HEK293 (cell line): ENCODE measurements around the gene HOXD10.

ENCODE experiments used
- MZF1 ChIP-seq: fragments of 450-650 bp; formaldehyde crosslinking; IDR thresholded peaks from 2 replicates; pipeline ENCODE4 v1.5.1; 2017; ENCODE audit warnings: missing biosample characterization, missing genetic modification characterization, borderline replicate concordance
- OVOL3 ChIP-seq: fragments of 450-650 bp; formaldehyde crosslinking; IDR thresholded peaks from 2 replicates; pipeline ENCODE4 v1.5.1; 2016; ENCODE audit warnings: missing biosample characterization, missing genetic modification characterization
- SALL2 ChIP-seq: fragments of 450-650 bp; formaldehyde crosslinking; IDR thresholded peaks from 2 replicates; pipeline ENCODE4 v1.5.0; 2017; ENCODE audit warnings: missing biosample characterization, mild to moderate bottlenecking, missing genetic modification characterization, borderline replicate concordance
- SCRT1 ChIP-seq: fragments of 450-650 bp; formaldehyde crosslinking; IDR thresholded peaks from 2 replicates; pipeline ENCODE4 v1.5.1; 2016; ENCODE audit warnings: missing biosample characterization, missing genetic modification characterization, borderline replicate concordance
- SCRT2 ChIP-seq: fragments of 450-650 bp; formaldehyde crosslinking; IDR thresholded peaks from 2 replicates; pipeline ENCODE4 v1.5.1; 2016; ENCODE audit warnings: missing biosample characterization, missing genetic modification characterization
- SETDB1 ChIP-seq: IDR thresholded peaks from one replicate; pipeline ENCODE4 v1.6.1; 2017; ENCODE audit warnings: mild to moderate bottlenecking, low read length, moderate library complexity, mixed read lengths; ENCODE audit not compliant: insufficient read length
- TRIM28 ChIP-seq: IDR thresholded peaks from 2 replicates; pipeline ENCODE4 v1.6.1; 2011; ENCODE audit warnings: low read length, control low read depth, borderline replicate concordance
- ZBTB1 ChIP-seq: fragments of 450-650 bp; formaldehyde crosslinking; IDR thresholded peaks from 2 replicates; pipeline ENCODE4 v1.5.1; 2016; ENCODE audit warnings: missing biosample characterization, missing genetic modification characterization
- ZFP3 ChIP-seq: fragments of 450-650 bp; formaldehyde crosslinking; IDR thresholded peaks from 2 replicates; pipeline ENCODE4 v1.5.1; 2016; ENCODE audit warnings: low read depth, missing biosample characterization, missing genetic modification characterization
- ZFP37 ChIP-seq: fragments of 450-650 bp; formaldehyde crosslinking; IDR thresholded peaks from 2 replicates; pipeline ENCODE4 v1.5.1; 2016; ENCODE audit warnings: missing biosample characterization, missing genetic modification characterization
- ZFP69B ChIP-seq: fragments of 450-650 bp; formaldehyde crosslinking; IDR thresholded peaks from 2 replicates; pipeline ENCODE4 v1.5.1; 2016; ENCODE audit warnings: missing biosample characterization, missing genetic modification characterization
- ZNF16 ChIP-seq: fragments of 450-650 bp; formaldehyde crosslinking; IDR thresholded peaks from 2 replicates; pipeline ENCODE4 v1.5.1; 2016; ENCODE audit warnings: low read depth, missing biosample characterization, missing genetic modification characterization
- ZNF266 ChIP-seq: fragments of 450-650 bp; formaldehyde crosslinking; IDR thresholded peaks from 2 replicates; pipeline ENCODE4 v1.5.1; 2016; ENCODE audit warnings: missing biosample characterization, missing genetic modification characterization, low read depth
- ZNF274 ChIP-seq, 2 experiments: fragments of 200-500 bp in 1 of 2; fragments of 450-650 bp in 1 of 2; sonication (Bioruptor generic) in 1 of 2; formaldehyde crosslinking in 1 of 2; IDR thresholded peaks; 2 replicates each; pipeline versions ENCODE4 v1.5.1 to v1.6.1; 2014 to 2016; ENCODE audit warnings: borderline replicate concordance in 1 of 2, inconsistent platforms in 1 of 2, low read length in 1 of 2, missing biosample characterization in 1 of 2, missing genetic modification characterization in 1 of 2
- ZNF302 ChIP-seq: fragments of 450-650 bp; formaldehyde crosslinking; IDR thresholded peaks from 2 replicates; pipeline ENCODE4 v1.5.1; 2016; ENCODE audit warnings: missing biosample characterization, missing genetic modification characterization, low read depth
- ZNF37A ChIP-seq: fragments of 450-650 bp; IDR thresholded peaks from 2 replicates; pipeline ENCODE4 v1.5.1; 2018; ENCODE audit warnings: missing biosample characterization, missing genetic modification characterization
- ZNF391 ChIP-seq: fragments of 450-650 bp; formaldehyde crosslinking; IDR thresholded peaks from 2 replicates; pipeline ENCODE4 v1.5.1; 2016; ENCODE audit warnings: low read depth, missing biosample characterization, missing genetic modification characterization, borderline replicate concordance
- ZNF416 ChIP-seq: fragments of 450-650 bp; formaldehyde crosslinking; IDR thresholded peaks from 2 replicates; pipeline ENCODE4 v1.5.1; 2016; ENCODE audit warnings: missing biosample characterization, missing genetic modification characterization
- ZNF48 ChIP-seq: fragments of 450-650 bp; formaldehyde crosslinking; IDR thresholded peaks from 2 replicates; pipeline ENCODE4 v1.5.1; 2016; ENCODE audit warnings: missing biosample characterization, missing genetic modification characterization
- ZNF677 ChIP-seq: fragments of 450-650 bp; IDR thresholded peaks from 2 replicates; pipeline ENCODE4 v1.5.0; 2018; ENCODE audit warnings: missing biosample characterization, mild to moderate bottlenecking, missing genetic modification characterization, moderate library complexity
- ZNF707 ChIP-seq: fragments of 450-650 bp; formaldehyde crosslinking; IDR thresholded peaks from 2 replicates; pipeline ENCODE4 v1.5.1; 2016; ENCODE audit warnings: missing biosample characterization, missing genetic modification characterization
- ZNF785 ChIP-seq: fragments of 450-650 bp; formaldehyde crosslinking; IDR thresholded peaks from 2 replicates; pipeline ENCODE4 v1.5.1; 2016; ENCODE audit warnings: missing biosample characterization, missing genetic modification characterization
- ZNF837 ChIP-seq: fragments of 450-650 bp; formaldehyde crosslinking; IDR thresholded peaks from 2 replicates; pipeline ENCODE4 v1.5.1; 2016; ENCODE audit warnings: missing biosample characterization, missing genetic modification characterization
- TF ChIP-seq, protein P1 (sequence below): fragments of 450-650 bp; formaldehyde crosslinking; IDR thresholded peaks from 2 replicates; pipeline ENCODE4 v1.5.1; 2016; ENCODE audit warnings: missing biosample characterization, missing genetic modification characterization
- TF ChIP-seq, protein P2 (sequence below): fragments of 450-650 bp; formaldehyde crosslinking; IDR thresholded peaks from 2 replicates; pipeline ENCODE4 v1.5.1; 2016; ENCODE audit warnings: missing biosample characterization, missing genetic modification characterization
- TF ChIP-seq, protein P3 (sequence below): fragments of 450-650 bp; formaldehyde crosslinking; IDR thresholded peaks from 2 replicates; pipeline ENCODE4 v1.5.1; 2016; ENCODE audit warnings: missing biosample characterization, missing genetic modification characterization
- TF ChIP-seq, protein P4 (sequence below): fragments of 450-650 bp; formaldehyde crosslinking; conservative IDR thresholded peaks from 2 replicates; pipeline ENCODE4 v1.5.1; 2016; ENCODE audit warnings: low read depth, missing biosample characterization, missing genetic modification characterization
- TF ChIP-seq, protein P5 (sequence below): fragments of 450-650 bp; formaldehyde crosslinking; IDR thresholded peaks from 2 replicates; pipeline ENCODE4 v1.5.1; 2016; ENCODE audit warnings: missing biosample characterization, missing genetic modification characterization, low read depth

Gene HOXD10

DNA sequence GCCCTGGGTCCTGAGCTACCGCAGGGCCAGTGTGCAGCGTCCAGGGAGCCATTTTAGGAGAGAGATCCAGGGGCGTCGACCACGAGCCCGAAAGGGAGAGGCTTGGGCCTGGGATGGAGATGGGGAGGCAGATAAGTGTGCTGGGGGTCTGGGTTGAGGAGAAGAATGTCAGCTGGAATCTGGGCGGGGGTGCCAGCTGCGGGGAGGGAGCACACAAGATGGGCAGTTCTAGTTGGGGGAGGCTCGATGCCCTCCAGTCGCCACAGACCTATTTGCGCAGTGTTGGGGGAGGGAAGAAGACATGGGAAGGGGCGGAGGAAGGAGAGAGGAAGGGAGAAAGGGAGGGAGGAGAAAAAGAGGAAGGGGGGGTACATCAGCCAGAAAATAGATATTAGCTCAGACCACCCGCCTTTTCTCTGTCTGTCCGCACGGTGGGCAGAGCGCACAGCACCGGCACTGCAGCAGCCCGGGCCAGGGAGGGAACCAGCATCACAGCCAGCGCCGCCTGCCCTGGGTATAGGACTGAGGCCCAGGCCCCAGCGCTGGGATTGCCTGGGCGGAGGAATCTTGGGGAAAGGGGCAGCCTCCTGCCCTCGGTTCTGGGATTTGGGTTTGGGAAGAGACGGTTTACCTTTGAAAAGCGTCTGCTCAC lies 11.4 kb upstream of the HOXD10 start (continued):
- peak; percentile 56; the same call in 1 of the 2 replicates for TF ChIP-seq TRIM28
- no peak for TF ChIP-seq SCRT1 (tag by site-specific recombination)
- no peak for TF ChIP-seq ZNF785
- TF ChIP-seq ZBTB1 (tag by site-specific recombination): no peak
- TF ChIP-seq, protein P1, sequence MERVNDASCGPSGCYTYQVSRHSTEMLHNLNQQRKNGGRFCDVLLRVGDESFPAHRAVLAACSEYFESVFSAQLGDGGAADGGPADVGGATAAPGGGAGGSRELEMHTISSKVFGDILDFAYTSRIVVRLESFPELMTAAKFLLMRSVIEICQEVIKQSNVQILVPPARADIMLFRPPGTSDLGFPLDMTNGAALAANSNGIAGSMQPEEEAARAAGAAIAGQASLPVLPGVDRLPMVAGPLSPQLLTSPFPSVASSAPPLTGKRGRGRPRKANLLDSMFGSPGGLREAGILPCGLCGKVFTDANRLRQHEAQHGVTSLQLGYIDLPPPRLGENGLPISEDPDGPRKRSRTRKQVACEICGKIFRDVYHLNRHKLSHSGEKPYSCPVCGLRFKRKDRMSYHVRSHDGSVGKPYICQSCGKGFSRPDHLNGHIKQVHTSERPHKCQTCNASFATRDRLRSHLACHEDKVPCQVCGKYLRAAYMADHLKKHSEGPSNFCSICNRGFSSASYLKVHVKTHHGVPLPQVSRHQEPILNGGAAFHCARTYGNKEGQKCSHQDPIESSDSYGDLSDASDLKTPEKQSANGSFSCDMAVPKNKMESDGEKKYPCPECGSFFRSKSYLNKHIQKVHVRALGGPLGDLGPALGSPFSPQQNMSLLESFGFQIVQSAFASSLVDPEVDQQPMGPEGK (tag by site-specific recombination): peak; percentile 98
- TF ChIP-seq, protein P2, sequence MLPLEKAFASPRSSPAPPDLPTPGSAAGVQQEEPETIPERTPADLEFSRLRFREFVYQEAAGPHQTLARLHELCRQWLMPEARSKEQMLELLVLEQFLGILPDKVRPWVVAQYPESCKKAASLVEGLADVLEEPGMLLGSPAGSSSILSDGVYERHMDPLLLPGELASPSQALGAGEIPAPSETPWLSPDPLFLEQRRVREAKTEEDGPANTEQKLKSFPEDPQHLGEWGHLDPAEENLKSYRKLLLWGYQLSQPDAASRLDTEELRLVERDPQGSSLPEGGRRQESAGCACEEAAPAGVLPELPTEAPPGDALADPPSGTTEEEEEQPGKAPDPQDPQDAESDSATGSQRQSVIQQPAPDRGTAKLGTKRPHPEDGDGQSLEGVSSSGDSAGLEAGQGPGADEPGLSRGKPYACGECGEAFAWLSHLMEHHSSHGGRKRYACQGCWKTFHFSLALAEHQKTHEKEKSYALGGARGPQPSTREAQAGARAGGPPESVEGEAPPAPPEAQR: no peak
- TF ChIP-seq SETDB1: no peak
- TF ChIP-seq ZFP3 (tag by site-specific recombination): no peak
- TF ChIP-seq, protein P3, sequence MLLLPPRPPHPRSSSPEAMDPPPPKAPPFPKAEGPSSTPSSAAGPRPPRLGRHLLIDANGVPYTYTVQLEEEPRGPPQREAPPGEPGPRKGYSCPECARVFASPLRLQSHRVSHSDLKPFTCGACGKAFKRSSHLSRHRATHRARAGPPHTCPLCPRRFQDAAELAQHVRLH (tag by site-specific recombination): no peak
- no peak for TF ChIP-seq SALL2 (tag by site-specific recombination)
- no peak for TF ChIP-seq ZNF707 (tag by site-specific recombination)
- no peak for TF ChIP-seq ZNF37A (tag by site-specific recombination)
- no peak for TF ChIP-seq SCRT2 (tag by site-specific recombination)
- no peak for TF ChIP-seq ZNF274 (IDR thresholded peaks at IDR 0.05; ENCODE audit: low read length)
- TF ChIP-seq ZNF274 (tag by site-specific recombination; IDR thresholded peaks at IDR 0.05; ENCODE audit: borderline replicate concordance): no peak
- no peak for TF ChIP-seq ZNF391 (tag by site-specific recombination)
- TF ChIP-seq ZNF302 (tag by site-specific recombination): no peak
- no peak for TF ChIP-seq ZNF416 (tag by site-specific recombination)
- TF ChIP-seq MZF1 (tag by site-specific recombination): no peak
- no peak for TF ChIP-seq ZNF837 (tag by site-specific recombination)
- no peak for TF ChIP-seq OVOL3 (tag by site-specific recombination)
- no peak for TF ChIP-seq ZNF16 (tag by site-specific recombination)
- TF ChIP-seq, protein P4, sequence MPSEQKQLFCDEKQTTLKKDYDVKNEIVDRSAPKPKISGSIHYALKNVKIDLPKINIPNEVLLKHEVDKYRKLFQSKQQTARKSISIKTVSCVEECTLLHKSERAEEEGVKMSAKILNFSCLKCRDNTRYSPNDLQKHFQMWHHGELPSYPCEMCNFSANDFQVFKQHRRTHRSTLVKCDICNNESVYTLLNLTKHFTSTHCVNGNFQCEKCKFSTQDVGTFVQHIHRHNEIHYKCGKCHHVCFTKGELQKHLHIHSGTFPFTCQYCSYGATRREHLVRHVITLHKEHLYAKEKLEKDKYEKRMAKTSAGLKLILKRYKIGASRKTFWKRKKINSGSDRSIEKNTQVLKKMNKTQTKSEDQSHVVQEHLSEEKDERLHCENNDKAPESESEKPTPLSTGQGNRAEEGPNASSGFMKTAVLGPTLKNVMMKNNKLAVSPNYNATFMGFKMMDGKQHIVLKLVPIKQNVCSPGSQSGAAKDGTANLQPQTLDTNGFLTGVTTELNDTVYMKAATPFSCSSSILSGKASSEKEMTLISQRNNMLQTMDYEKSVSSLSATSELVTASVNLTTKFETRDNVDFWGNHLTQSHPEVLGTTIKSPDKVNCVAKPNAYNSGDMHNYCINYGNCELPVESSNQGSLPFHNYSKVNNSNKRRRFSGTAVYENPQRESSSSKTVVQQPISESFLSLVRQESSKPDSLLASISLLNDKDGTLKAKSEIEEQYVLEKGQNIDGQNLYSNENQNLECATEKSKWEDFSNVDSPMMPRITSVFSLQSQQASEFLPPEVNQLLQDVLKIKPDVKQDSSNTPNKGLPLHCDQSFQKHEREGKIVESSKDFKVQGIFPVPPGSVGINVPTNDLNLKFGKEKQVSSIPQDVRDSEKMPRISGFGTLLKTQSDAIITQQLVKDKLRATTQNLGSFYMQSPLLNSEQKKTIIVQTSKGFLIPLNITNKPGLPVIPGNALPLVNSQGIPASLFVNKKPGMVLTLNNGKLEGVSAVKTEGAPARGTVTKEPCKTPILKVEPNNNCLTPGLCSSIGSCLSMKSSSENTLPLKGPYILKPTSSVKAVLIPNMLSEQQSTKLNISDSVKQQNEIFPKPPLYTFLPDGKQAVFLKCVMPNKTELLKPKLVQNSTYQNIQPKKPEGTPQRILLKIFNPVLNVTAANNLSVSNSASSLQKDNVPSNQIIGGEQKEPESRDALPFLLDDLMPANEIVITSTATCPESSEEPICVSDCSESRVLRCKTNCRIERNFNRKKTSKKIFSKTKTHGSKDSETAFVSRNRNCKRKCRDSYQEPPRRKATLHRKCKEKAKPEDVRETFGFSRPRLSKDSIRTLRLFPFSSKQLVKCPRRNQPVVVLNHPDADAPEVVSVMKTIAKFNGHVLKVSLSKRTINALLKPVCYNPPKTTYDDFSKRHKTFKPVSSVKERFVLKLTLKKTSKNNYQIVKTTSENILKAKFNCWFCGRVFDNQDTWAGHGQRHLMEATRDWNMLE (tag by site-specific recombination): no peak
- TF ChIP-seq ZFP37 (tag by site-specific recombination): no peak
- TF ChIP-seq ZNF48: no peak
- no peak for TF ChIP-seq ZNF266 (tag by site-specific recombination)
- TF ChIP-seq ZFP69B (tag by site-specific recombination): peak; percentile 21; the same call in 1 of the 2 replicates
- TF ChIP-seq, protein P5, sequence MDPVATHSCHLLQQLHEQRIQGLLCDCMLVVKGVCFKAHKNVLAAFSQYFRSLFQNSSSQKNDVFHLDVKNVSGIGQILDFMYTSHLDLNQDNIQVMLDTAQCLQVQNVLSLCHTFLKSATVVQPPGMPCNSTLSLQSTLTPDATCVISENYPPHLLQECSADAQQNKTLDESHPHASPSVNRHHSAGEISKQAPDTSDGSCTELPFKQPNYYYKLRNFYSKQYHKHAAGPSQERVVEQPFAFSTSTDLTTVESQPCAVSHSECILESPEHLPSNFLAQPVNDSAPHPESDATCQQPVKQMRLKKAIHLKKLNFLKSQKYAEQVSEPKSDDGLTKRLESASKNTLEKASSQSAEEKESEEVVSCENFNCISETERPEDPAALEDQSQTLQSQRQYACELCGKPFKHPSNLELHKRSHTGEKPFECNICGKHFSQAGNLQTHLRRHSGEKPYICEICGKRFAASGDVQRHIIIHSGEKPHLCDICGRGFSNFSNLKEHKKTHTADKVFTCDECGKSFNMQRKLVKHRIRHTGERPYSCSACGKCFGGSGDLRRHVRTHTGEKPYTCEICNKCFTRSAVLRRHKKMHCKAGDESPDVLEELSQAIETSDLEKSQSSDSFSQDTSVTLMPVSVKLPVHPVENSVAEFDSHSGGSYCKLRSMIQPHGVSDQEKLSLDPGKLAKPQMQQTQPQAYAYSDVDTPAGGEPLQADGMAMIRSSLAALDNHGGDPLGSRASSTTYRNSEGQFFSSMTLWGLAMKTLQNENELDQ: no peak
- no peak for TF ChIP-seq ZNF677 (tag by site-specific recombination)
